Activated effector memory CD4-positive, alpha-beta T cell treated with anti-CD3 and anti-CD28 coated beads, Interleukin-2, amount 50 U/mL, for 16 hours (primary cell): Measurements from ENCODE around the gene PPM1A.

Experiments
- DNase-seq: peaks from one replicate; pipeline ENCODE4 v3.0.0-alpha.2; 2020

The PPM1A gene

DNA sequence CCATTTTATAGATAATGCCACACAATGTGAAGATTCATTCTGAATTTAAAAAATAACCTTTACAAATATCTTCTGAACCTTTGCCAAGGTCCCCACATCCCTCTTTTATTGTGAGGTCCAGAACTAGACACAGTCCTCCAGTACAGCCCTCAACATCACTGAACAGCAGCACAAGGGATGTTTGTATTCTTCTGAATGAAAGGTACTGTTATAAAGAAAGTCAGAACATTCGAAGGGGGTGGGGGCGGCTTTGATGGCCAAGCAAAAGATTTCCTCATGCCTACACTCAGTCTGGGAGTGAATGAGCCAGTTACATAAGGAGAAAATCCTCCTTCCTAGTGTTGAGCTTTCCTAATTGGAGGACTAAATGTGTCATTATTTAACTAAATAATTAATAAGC lies 77.3 kb downstream of the PPM1A start:
- no peak for DNase-seq

DNA sequence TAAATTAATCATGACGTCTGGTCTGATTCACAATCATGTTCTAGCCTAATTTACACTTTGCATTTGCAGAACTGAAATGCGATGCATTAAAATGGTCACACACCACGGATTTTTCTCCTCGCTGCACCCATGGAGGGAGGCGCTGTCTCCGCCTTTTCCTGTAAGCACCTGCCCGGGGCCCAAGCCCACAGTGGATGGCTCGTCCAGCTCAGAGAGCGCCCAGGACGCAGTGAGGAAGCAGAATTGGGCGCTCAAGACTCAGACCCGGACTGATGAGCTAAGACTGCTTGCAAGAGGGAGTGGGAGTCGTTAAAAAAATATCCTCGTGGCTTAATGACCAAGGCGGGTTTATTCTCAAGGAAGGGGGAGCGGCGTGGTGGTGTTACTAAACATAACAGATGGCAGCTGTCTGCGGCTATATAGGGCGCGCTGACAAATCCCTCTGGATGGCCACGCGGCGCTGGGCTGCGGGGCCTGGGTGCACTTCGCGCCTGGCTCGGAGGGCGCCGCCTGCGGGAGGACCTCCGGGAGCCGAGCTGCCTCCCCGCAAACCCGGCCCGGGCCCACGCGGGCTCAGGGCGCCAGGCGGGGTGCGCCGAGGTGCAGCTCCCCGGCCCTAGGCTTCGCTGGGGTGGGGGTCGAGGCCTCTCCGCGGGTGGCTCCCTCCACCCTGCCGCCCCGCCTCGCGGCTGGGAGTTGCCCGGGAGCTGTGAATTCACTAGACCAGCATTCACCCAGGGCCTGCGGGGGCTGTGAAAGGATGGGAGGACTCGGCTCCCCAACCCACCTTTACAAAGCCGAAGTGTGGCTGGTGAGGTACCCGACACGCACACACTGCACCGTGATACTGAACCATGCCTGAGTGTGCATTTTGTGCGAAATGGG lies 78.7 kb downstream of the PPM1A start:
- peak; percentile 71 for DNase-seq

DNA sequence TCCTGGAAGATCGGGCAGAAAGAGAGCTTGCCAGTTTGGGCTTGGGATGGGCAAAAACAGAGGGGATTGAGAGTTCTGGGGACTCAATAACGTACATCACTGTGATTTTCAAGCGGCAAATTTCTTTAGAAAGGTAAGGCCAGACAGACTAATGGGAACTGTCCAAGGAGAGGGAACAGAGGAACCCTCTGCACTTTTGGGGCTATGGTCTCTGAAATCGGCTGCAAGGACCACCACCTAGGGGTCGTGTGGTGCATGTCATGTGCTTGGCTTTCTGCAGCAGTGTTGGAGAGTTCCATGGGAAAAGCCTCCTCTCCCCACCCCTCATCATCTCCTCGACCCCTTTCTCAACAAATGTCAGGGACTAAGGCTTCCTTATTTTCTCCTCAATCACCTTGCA lies 79.6 kb downstream of the PPM1A start:
- DNase-seq: no peak

DNA sequence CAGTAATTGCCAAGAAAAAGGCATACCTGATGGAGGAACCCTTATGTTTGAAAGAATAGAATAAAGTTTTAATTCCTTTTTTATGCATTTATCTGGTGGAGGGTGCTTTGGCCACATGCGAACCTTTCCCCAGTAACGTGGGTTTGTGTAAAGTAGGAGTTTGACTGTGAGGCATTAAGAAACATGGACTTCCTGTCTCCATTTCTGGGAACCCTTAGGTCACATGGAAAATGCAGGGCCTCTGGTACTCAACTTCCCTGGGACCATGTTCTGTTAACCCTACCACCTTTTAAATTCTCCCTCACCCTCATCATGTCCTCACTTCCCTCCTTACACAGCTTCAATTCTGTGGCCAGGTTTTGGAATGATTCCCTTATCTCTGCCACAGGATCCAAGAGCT lies 80.3 kb downstream of the PPM1A start:
- DNase-seq: no peak

DNA sequence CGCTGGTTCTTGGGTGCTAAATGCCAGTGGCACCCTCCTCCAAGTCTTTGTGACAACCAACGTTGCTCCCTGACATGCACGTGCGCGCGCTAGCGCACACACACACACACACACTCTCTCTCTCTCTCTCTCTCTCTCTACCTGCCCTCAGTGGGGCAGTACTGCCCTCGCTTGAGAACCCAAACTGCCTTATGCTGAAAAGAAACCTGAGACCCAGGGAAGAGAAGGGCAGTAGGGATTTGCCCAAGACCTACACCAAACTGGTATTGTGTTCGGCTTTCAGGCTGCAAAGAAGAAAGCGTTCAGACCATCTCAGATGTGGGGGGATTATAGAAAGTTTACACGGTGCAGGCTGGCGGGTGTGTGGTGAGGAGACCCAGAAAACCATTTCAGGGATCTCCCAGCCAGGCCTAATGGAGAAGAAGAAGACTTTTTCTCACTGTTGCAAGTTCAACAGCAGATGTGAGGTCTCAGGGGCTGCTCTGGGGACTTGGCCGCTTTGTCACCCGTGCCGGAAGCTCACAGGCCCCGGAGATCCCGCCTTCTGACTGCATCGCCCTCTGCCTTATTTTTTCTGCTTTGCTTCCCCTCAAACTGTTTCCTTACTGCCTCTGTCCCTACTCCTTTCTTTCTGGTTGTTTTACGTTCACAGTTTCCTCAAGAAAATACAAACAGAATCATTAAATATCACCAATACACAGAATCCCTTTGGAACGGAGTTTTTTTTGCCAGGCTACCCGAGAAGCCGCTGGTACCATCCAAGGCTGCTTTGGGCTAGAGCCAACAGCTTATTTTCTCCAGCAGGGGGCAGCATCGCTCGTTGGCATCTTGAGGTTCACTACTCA lies 82.4 kb downstream of the PPM1A start:
- peak; percentile 90 for DNase-seq

DNA sequence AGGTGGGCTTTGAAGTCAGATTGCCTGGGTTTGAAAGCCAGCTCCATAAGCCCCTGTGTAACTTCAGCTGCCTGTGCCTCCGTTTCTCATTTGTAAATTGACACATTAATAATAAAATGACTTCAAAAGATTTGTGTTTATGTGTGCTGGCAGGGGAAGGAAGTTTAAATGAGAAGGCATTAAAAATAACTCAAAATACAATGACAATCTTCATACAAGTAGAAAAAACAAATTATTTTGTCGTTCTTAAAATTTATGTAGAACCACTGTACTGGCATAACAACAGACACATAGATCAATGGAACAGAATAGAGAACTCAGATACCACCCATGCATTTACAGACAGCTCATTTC lies 83.0 kb downstream of the PPM1A start:
- DNase-seq: no peak

DNA sequence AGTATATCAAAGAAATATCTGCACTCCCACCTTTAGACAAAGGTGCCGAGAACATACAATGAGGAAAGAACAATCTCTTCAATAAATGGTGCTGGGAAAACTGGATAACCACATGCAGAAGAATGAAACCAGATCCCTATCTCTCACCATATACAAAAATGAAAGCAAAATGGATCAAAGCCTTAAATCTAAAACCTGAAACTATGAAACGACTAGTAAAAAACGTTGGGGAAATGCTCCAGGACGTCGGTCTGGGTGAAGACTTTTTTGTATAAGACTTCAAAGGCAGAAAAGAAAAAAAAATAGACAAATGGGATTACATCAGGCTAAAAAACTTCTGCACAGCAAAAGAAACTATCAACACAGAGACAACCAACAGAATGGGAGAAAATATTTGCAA lies 83.8 kb downstream of the PPM1A start:
- no peak for DNase-seq

DNA sequence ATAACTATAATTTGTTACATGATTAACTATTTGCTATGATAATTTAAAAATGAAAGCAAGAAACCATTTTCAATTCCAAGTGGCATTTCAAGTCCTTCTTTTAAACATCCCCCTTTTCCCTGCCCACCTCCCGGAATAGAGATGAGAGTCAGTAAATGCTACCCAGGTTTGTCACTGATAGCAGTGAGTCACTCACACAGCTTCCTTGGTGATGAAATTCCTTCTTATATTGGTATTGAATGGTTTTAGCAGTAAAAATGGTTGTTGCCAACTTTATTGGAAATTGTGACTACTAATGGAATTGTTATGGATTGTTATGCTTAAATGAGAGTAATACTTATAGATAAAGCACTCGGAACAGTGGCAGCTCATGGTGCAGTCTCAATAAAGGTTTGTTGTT lies 90.5 kb downstream of the PPM1A start:
- DNase-seq: no peak

DNA sequence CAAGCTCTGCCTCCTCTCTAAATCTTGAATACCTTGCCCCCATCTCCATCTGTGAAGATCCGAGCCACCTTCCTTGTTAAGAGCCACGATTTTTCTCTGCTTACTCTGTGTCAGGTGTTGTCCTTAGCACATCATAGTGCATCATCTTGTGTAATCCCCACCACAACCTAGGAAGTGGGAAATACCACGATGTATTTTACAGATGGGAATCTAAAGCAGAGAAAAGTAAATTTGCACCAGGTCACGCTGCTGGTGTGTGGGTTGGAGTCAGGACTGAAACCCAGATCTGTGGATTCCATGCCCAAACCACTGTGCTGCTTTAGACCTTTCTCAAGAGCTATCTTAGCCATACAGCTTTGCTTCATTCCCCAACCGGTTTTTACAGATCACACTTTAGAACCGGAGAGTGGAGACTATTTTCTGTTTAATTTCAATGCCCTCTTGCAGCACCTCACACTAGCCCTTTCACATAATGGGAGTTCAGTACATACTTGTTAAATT lies 94.6 kb downstream of the PPM1A start:
- no peak for DNase-seq

DNA sequence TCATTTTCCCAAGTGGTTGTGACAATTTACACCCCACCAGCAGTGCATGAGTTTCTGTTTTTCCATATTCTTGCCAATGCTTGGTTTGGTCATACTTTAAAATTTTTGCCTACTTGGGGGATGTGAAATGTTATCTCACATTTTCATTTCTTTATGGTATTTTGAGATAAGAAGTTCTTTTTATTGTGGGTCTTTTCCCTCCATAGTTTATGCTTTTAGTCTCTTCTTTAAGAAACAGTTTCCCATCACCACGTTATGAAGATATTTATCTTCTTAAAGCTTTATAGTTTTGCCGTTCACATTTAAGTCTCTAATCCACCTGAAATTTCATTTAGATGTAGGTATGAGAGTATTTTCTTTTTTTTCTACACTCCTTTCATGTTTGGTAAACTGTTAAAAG lies 95.7 kb downstream of the PPM1A start:
- DNase-seq: no peak

DNA sequence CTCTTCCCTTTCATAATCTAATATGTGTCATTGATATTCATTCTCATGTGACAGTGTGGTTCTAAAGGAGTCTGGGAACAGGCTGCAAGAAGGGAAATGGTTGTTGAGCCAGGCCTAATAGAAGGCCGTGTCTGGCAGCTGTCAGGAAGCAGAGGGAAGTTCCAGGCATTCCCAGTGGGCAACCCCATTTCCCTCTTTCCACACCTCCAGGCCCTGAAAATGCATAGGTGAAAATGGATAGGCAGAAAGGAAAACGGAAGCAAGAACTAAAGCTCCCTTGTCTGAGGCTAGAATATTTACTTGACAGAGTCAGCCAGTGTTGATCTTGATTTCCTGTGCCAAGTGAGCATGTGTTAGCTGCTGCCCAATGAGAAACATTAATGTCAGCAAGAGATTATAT lies 97.7 kb downstream of the PPM1A start:
- DNase-seq: no peak

DNA sequence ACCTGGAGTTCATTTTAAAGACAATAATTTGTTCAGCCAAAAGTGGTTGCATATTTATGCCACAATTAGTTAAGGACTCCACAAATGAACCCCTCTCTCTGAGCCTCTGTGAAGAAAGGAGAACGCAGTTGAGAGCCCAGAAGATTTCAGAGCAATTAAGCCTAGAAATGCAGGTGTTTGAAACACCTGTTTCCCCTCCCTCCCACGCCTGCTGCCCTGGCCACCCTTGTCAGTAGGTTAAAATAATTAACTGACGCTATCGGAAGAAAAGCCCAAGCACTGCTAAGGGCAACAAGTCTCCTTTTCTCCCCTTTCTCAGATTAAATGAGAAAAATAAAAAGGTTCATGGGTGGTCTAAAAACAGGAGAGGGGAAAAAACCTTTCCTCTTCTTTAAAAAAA lies 99.2 kb downstream of the PPM1A start:
- no peak for DNase-seq
